Metanephros (tissue), 1 donor: ENCODE measurements around the gene PIK3C2B. TPM values are rescaled to one million over a fixed set of nuclear protein-coding genes. Genes with fewer than 3 reads are reported as not detected.

Experiments
- total RNA-seq: library from RNA; depleted of rRNA; stranded (reverse); fragments of >200 nt; gene quantifications from one replicate; pipeline ENCODE4 v1.2.3, GENCODE V29; 2014

PIK3C2B gene, protein sequence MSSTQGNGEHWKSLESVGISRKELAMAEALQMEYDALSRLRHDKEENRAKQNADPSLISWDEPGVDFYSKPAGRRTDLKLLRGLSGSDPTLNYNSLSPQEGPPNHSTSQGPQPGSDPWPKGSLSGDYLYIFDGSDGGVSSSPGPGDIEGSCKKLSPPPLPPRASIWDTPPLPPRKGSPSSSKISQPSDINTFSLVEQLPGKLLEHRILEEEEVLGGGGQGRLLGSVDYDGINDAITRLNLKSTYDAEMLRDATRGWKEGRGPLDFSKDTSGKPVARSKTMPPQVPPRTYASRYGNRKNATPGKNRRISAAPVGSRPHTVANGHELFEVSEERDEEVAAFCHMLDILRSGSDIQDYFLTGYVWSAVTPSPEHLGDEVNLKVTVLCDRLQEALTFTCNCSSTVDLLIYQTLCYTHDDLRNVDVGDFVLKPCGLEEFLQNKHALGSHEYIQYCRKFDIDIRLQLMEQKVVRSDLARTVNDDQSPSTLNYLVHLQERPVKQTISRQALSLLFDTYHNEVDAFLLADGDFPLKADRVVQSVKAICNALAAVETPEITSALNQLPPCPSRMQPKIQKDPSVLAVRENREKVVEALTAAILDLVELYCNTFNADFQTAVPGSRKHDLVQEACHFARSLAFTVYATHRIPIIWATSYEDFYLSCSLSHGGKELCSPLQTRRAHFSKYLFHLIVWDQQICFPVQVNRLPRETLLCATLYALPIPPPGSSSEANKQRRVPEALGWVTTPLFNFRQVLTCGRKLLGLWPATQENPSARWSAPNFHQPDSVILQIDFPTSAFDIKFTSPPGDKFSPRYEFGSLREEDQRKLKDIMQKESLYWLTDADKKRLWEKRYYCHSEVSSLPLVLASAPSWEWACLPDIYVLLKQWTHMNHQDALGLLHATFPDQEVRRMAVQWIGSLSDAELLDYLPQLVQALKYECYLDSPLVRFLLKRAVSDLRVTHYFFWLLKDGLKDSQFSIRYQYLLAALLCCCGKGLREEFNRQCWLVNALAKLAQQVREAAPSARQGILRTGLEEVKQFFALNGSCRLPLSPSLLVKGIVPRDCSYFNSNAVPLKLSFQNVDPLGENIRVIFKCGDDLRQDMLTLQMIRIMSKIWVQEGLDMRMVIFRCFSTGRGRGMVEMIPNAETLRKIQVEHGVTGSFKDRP (N-terminal part only)
- total RNA-seq: 40.3 TPM

DNA sequence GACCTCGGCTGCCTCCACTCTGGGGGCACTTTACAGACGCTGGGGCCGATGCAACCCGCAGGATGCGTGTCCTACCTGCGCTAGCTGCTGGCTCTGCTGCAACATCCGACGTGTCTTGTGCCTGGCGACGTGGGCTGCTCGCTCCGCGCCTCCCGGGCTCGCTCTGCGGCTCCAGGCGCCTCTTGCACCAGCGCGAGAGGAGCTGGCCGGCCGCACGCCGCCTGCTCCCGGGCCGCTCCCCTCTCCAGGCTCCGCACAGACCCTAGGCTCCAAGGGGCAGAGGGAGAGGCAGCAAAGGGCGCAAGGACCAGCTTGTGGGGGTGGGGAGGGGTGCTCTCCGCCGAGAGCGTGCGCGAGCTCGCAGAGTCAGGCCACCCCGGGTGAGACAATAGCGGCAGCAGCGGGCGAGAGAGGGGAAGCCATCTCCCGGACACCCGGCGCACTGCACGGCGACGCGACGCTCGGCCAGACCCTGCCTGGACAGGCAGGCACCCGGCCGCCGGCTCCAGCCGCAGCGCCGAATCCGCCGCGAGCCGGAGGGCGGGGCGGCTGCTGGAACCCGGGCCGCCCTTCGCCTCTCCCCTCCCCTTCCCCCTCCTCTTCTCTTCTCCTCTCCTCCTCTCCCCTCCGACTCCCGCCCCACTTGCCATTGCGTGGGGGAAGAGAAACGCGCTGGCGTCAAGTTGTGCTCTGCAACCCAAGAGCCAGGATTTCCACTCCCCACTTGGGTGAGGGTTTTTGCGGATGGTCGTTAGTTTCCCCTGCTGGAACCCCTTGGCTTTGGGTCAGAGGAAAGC lies at the start of gene PIK3C2B:
Gene PIK3C2B, minus strand, starts transcription at position 525 of the 797 bp plus-strand sequence. CDS start 25,003 bp downstream, outside the sequence.

DNA sequence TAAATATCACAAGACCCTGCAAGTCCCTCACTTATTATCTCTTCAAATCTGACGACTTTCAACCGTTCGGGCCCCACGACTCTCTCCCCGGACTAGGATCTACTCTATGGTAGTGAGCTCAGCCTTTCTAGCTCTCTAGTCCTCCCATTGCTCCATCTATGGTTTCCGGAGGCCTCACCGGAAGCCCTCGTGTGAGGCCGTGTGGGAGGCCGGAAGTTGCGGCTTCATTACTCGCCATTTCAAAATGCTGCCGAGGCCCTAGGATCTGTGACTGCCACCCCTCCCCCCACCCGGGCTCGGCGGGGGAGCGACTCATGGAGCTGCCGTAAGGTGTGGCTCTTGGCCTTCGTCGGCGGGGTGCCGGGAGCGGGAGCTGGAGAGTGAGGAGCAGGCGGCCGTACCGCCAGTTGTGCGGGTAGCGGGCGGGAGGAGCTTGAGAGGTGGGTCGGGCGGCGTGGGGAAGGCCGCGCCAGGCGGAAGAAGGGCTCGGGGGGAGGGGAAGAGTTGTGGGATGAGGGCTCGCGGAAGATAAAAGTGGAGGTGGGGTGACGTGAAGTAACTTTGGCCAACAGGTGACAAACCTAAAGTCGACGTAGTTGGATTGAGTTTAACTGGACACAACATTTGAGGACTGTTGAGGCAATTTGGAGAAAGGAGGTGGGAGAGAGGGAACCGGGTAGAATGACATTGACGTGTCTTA lies 21.7 kb upstream of the PIK3C2B start, which contains the start of gene MDM4:
Gene MDM4, plus strand, starts transcription at position 227 of the 700 bp plus-strand sequence. CDS start 9,113 bp downstream, outside the sequence.

Other genes starting within 250 kb of the PIK3C2B start
- 43.4 TPM for gene PLEKHA6, start 134.9 kb downstream of the PIK3C2B start, total RNA-seq
- gene PPP1R15B, start 83.0 kb downstream of the PIK3C2B start, total RNA-seq: 37.5 TPM
- gene MDM4, start 21.6 kb upstream of the PIK3C2B start, total RNA-seq: 78.8 TPM
- 10.2 TPM for gene LRRN2, start 190.9 kb upstream of the PIK3C2B start, total RNA-seq